Amniotic epithelial cell (primary cell): ENCODE results near the gene CEPT1.

ENCODE experiments used
- DNase-seq: peaks from one replicate; pipeline ENCODE4 v3.0.0-alpha.2; 2010; ENCODE audit warnings: low read depth

Gene CEPT1

DNA sequence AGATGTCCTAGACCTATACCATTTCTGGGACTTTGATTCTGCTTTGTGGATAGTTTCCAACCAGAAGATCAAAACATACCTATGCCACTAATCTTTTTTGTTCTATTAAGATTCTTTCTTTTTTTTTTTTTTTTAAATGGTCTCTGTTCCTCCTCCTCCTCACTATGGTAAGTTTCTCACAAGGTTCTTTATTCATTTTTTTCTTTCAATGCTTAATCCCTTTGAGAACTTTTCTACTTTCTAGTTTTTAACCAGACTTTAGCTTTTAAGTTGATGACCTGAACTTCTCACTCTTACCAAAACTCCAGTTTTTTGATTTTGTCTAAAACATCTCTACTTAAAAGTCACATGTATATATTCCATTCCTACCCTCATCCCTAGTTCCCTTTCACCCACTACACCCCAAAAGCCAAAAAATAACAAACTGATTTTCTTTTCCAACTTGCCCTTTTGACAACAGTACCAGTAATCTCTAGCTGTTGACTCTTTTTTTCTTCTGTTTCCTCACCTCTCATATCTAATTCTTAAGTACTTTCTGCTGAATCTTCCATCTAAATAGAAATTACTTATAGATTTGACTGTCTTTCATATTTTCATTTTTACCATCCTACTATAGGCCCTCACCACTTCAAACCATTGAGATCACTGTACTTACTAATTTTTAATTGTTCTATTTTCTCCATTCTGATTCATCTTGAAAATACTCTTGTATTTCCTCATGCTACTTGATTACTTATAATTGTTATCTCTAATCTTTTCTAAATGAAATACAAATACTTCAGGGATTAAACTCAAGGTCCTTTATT lies 6.1 kb downstream of the CEPT1 start:
- DNase-seq, result peak; percentile 32

DNA sequence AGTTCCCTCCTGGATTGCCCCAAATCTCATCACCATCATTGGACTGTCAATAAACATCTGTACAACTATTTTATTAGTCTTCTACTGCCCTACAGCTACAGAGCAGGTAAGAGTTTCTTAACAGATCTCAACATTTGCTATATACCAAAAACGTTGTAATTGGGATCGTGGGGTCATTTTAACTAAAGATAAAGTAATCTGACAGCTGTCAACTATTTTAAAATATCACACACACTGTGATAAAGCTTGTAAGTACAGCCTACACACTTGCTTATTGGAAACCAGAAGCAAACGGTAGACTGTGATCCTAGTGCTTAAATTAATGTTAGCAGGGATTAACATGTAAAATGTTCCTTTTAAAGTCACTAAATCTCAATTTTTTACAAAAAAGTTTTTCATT lies 7.9 kb downstream of the CEPT1 start:
- no peak for DNase-seq

DNA sequence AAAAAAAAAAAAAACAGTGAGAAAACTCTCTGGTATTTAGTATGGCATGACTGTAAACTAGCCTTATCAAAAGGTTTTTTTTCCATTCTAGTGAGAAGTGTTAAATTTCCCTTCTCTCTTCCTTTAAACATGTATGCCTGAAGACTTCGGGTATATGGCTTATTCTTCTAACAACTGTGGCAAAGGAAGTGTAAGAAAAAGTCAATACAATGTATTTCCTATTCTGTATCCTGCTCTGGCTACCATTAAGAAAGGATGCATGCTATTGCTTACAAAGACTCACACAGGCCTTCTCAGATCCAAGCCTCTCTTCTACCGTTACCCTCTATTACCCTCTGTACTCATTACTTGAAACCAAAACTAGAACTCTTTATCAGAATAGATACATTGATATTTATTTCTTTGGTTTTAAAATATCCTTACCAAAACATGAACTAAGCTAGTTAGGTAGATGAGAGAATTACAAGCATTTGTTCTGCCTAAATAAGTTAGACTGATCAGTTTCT lies 8.4 kb downstream of the CEPT1 start:
- no peak for DNase-seq

DNA sequence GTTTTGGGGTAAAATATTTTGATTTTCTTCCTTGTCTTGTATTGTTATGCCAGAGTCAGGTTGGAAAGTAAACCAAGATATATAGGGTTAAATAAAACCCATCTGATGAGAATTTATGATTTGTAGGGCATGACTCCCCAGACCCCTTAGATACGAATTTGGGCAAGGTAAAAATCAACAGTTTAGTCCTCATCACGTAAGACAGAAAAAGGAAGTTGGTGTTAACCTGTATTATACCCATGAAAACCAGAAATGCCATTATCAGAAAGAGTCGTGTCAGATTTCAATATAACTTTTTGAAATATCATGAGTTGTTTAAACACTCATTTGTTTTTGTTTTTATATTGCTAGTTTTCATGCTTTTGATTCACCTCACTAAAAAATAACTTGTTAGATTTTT lies 11.8 kb downstream of the CEPT1 start:
- DNase-seq, result no peak

DNA sequence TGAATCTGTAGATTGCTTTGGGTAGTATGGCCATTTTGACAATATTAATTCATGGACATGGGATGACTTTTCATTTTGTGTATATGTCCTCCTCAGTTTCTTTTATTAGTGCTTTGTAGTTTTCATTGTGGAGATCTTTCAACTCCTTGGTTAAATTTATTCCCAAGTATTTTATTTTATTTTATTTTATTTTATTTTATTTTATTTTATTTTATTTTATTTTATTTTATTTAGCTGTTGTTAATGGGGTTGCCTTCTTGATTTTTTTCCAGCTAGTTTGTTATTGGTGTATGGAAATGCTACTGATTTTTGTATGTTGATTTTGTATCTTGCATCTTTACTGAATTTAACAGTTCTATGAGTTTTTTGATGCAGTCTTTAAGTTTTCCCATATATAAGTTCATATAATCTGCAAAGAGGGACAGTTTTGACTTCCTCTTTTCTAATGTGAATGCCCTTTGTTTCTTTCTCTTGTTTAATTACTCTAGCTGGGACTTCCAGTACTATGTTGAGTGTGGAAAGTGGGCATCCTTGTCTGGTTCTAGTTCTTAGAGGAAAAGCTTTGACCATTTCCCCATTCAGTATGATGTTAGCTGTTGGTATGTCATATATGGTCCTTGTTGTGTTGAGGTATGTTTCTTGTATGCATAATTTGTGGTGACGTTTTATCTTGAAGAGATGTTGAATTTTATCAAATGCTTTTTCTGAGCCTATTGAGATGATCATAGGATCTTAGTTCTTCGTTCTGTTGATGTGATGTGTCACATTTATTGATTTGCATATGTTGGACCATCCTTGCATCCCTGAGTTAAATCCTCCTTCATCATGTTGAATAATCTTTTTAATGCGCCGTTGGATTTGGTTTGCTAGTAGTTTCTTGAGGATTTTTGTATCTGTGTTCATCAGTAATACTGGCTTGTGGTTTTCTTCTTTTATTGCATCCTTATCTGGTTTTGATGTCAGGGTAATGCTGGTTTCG lies 14.3 kb downstream of the CEPT1 start:
- DNase-seq, result peak; percentile 31

DNA sequence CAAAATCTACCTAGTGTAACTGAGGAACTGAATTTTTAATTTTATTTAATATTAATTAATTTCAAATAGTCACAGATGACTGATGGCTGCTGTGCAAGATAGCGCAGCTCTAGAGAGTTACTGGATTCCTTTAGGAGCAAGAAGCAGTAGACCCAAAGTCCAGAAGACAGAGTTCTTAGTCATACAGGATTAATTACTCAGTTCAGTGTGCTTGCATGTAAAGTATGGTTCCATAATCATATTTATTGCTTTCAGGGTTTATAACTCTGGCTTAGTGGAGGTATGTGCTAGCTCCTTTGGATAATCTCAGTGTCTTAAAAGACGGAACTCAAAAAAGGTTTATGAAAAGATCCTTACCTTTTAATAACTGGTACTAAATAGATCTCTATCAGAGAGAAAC lies 17.4 kb downstream of the CEPT1 start:
- peak; percentile 30 for DNase-seq

DNA sequence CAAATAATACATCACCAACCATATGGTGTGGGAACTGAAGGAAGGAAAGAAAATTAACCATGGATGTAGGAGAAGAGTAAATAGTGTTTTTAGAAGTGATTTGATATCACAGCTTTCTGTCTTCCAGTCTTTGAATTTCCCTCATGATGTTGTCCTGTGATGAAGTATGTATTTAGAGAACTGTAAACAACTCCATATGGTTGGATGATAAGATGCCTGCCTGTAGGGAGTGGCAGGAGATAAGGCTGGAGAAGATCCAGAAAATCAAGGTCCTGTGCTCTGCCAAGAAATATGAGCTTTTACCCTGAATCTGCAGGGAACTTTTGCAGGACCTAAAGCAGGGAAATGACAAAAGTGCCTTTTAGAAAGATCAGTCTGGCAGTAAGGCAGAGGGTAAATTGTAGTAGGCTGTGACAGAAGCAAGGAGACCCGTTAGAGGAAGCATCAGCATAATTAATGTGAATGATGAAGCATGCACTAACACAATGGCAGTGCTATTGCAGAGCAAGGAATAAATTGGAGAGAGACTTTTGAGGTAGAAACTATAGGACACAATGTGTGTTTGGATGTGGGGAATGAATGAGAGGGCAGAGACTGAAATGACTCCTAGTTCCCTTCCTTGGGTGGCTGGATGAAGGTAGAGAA lies 21.9 kb downstream of the CEPT1 start:
- DNase-seq, result peak; percentile 66

DNA sequence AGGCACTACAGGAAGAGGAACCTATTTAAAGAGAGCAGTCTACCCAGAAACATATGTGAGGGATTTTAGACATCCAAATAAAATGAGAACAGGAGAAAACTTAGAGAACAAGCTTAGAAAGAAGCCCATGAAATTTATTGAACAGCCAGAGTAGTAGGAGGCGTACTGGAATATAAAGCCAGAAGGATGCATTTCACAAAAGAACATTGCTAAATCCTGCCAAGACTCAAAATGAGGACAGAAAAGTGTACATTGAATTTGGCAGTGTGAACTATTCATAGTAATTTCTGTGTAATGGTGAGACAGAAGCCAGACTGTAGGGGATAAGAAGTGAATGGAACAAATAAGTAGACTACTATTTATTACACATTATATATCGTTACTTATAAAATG lies 22.5 kb downstream of the CEPT1 start:
- no peak for DNase-seq

DNA sequence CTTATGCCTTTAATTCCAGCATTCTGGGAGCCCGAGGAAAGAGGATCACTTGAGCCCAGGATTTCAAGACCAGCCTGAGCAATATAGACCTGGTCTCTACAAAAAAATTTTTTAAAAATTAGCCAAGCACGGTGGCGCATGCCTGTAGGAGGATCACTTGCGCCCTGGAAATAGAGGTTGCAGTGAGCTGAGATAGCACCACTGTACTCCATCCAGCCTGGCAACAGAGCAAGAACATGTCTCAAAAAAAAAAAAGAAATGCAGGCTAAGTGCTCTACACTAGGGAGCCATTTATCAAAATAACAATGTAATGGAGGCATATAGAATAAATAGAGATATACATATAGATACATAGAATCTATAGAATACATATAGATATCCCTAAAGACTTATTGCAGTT lies 23.3 kb downstream of the CEPT1 start:
- DNase-seq, result no peak

DNA sequence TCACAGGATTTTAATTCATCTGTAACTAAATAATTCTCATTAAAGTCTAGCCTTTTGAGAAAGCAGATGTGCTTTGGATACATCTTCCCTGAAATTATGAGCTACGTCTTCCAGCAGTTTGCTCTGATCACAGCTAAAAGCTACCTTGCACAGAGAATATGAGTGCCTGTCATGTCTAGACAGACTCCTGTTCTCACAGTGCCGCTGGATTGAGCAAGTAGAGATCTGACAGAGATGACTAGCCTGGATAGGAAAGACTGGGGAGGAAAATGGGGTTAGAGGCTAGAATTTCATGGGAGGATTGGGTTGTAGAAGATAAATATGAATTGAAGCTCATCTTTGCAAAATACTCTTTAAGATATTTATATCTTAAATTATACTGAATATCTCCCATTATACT lies 24.1 kb downstream of the CEPT1 start:
- peak; percentile 66 for DNase-seq

DNA sequence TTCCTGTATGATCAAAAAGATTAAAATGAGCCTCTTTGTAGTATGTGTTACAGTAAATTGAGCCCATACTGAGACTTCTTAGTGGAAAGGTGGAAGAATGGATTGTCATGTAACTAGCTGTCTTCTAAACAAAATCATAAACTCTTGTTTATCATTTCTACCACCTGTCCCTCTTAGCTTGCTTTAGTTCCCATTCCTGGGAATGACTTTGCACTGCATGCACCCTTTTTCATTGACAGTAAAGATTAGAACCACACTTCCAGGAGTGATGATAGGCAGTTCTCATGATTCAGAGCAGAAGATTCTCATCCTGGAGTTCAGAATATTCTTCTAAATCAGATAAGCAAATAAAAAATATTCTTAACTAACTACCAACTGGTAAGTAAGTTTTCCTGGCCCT lies 32.4 kb downstream of the CEPT1 start:
- DNase-seq, result no peak

DNA sequence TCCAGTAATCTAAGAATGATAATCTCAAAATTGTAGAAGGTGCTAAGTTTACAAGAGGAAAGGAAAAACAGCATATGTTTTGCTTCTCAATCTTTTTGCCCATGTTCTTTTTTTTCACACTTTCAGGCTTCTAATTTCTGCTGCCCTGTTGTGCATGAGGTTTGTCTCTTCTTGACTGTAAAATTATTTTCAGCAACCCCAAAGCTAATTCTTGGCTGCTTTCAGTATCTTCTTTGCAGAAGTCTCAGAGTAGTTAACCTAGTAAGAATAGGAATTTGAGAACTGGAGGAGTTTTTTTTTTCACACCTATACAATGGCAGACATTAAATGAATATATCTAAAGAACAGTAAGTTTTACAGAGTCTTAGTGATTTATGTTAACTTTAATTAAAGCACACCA lies 34.0 kb downstream of the CEPT1 start:
- DNase-seq, result no peak

DNA sequence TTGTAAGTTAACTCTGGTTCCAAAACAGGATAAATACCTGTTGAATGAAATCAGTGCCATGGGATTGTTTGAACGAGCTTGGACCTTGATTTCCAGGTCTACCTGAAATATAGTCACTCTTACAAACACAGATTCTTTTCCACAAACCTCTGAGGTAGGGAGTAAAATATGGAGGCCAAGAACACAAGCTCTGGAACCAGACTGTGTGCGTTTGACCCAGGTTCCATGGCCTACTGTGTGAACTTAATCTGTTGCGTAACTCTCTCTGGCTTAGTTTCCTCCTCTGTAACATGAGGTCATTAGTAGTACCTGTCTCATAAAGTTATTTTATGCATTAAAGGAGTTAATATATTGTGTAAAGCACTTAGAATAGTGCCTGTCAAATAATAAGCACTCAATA lies 35.3 kb downstream of the CEPT1 start:
- no peak for DNase-seq

DNA sequence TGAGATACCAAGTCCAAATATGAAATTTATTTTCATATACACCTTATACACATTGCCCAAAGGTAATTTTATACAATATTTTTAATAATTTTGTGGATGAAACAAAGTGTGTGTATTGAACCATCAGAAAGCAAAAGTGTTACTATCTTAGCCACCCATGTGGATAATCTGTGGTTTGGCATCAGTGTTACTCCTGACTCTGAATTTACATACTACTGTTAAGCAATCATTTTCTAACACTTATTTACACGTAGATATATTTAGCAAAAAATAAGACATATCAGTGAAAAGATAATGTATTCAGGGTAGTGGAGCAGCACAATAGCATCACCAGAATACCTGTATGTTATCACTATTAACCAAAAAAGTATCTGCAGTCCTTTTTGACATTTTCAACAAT lies 36.7 kb downstream of the CEPT1 start:
- no peak for DNase-seq

DNA sequence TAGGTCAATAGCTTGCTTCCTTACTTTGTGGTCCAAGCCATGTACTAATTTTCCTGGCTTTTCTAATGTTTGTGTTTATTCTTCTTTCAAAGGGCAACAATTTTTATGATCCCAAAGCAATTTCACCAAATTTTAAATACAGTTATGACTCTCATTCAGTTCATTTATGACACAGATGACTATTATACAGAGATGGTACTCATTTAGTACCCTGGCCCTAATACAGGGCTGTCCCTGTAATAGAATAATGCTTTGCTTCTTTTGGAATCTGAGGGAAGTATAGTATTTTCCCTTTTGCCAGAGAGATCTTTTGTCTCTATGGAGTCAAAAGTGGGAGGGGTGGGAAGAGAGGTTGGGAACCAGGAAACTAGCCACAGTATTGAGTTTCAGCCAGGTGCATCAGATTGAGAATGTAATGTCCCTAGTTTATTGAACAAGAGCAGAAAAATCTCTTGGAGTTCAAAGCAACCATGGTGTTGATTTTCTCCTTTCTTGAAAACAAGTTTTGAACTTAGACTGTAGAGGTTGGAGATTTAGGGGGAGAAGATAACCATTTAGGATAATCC lies 40.0 kb downstream of the CEPT1 start:
- no peak for DNase-seq

DNA sequence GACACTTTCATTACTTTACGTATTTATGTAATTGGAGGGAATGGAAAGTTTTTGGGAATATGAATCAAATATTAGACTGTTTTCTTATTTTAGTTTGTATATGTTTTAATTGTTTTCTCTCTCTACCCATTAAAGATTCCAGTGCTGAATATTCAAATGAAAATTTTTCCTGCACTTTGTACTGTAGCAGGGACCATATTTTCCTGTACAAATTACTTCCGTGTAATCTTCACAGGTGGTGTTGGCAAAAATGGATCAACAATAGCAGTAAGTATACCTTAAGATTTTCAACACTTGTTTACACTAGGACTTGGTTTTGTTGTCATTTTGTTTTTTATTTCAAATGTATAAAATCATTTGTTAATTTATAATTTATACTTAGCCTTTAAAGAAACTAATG lies 42.0 kb downstream of the CEPT1 start:
- no peak for DNase-seq

DNA sequence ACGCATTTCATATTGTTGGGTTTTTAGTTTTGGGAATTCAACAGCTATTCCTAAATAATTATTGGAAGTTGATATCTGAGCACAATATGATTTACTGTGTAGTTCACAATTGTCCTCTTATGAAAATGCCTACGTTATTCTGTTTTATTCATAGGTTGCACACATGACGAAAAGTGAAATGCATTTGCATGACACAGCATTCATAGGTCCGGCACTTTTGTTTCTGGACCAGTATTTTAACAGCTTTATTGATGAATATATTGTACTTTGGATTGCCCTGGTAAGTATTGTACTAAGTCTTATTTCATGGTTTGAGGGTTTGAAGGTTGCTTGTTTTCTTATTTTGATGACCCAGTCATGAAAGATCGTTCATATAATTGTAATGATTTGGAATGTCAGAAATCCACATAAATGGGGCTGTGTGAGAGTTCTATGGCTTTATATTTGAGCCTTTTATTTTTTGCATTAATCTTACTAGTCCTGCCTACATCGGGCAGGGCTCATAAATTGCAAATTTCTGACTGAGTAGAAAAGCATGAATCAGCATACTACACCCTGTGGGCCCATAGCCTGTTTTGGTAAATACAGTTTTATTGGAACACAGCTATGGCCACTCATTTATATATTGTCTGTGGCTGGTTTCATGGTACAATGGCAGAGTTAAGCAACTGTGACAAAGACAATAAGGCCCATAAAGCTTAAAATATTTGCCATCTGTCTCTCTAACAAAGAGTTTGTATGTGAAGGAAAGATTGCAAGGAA lies 43.5 kb downstream of the CEPT1 start:
- DNase-seq, result no peak

DNA sequence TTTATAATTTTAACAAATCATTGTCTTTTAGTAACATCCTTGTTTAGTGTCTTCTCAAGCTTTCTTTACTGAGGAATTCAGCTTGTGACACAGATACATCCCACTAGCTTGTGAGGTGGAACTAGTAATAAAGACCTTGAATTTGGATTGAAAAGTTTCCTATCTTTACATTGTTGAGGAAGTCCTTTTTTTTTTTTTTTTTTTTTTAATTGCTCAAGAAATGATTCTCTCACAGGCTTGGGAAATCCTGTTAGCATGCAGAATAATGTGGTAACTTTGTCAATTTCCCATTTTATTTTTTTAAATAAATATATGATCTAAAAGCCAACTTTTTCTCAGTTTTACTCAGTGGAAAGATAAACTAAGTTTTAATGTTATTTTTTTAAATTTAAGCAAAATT lies 44.6 kb downstream of the CEPT1 start:
- no peak for DNase-seq

DNA sequence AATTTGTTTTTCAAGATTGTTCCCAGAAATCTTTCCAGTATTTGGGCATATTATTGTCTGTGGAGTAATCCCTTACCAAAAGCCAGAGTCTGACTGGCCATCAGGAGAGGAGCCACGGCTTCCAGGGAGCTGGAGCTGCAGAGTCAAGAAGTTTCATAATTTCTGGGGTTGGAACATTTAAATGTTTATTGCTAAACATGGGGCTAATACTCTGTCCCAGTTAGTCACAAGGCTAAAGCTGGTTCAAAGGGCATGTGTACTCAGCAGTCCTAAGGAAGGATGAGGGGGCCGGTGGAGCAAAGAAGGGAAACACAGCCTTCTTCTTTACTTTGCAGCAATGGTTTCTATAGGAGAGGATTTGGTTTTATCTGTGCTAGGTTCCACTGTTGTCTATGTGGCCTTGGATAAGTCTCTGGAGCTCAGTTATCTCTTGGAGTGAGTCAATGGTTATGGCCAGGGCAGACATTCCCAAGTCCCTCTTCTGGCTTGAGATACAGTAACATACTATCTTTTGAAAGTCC lies 51.0 kb downstream of the CEPT1 start:
- DNase-seq, result peak; percentile 52

DNA sequence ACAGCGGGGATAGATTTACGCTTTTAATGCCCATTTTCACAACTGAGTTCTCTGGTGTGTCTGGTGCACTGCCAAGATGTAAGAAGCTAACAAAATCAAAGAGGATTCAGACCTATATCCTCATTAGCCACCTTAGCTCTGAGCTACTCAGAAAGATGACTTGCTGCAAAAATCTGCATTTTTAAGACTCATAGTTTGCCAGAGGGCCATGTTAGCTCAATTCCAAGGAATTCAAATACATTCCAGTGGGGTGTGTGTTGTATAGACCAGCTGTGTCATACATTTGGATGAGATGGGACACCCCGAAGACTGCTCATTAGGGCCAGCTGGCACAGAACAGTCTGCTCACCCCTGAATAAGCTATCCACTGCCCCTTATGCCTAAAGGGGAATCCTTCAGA lies 51.5 kb downstream of the CEPT1 start:
- peak; percentile 39 for DNase-seq

DNA sequence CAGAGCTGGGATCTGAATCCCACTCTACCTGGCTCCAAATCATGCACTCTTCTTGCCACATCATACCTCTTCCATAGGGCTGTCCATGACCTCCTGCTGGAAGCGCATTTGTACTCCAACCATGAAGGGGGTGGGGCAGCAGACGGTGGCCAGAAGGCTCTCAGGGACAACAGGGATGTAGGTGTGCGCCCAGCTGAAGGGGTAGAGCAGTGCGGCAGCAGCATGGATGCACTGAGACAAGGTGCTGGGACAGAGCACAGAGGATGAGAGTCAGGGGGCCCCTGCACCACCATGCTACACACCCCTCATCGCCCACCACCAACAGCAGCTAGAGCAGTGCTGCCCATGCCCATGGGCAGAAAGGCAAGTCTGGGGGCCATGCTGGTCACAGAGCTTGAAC lies 52.1 kb downstream of the CEPT1 start:
- DNase-seq, result no peak
